Liver (tissue), 9 donors: ENCODE data around the gene AIG1. TPM values are rescaled to one million over a fixed set of nuclear protein-coding genes. Genes with fewer than 3 reads are reported as not detected.

Experiments
- DNase-seq: peaks from one replicate; pipeline ENCODE4 v3.0.0-alpha.2; 2017; ENCODE audit warnings: low spot score
- H3K27ac ChIP-seq, 2 donors: one replicate each; pipeline ENCODE4 v1.7.0; 2013; ENCODE audit warnings: inconsistent platforms in 2 of 2, low read length in 2 of 2, control low read depth in 1 of 2, low read depth in 1 of 2, mild to moderate bottlenecking in 1 of 2
- H3K27me3 ChIP-seq, 4 donors: one replicate each; pipeline versions ENCODE4 v1.6.1 to v1.7.0; 2013; ENCODE audit warnings: low read length in 3 of 4, inconsistent platforms in 1 of 4, mild to moderate bottlenecking in 1 of 4, moderate library complexity in 1 of 4; ENCODE audit not compliant: control insufficient read depth in 4 of 4, insufficient read depth in 4 of 4
- H3K36me3 ChIP-seq, 4 donors: one replicate each; pipeline versions ENCODE4 v1.6.1 to v1.7.0; 2013; ENCODE audit warnings: low read length in 3 of 4, mild to moderate bottlenecking in 3 of 4, low read depth in 1 of 4, moderate library complexity in 1 of 4; ENCODE audit not compliant: control insufficient read depth in 4 of 4, insufficient read depth in 3 of 4
- H3K4me1 ChIP-seq, 4 donors: one replicate each; pipeline versions ENCODE4 v1.6.1 to v1.7.0; 2013; ENCODE audit warnings: low read length in 3 of 4, mild to moderate bottlenecking in 3 of 4, moderate library complexity in 1 of 4; ENCODE audit not compliant: control insufficient read depth in 4 of 4, insufficient read depth in 4 of 4
- H3K4me3 ChIP-seq, 3 donors: one replicate each; pipeline versions ENCODE4 v1.6.1 to v1.7.0; 2013; ENCODE audit warnings: low read length in 3 of 3, control low read depth in 1 of 3, low read depth in 1 of 3, mild to moderate bottlenecking in 1 of 3
- H3K9ac ChIP-seq, 2 donors: one replicate each; pipeline ENCODE4 v1.7.0; 2013; ENCODE audit warnings: low read length in 2 of 2, mild to moderate bottlenecking in 2 of 2, moderate library complexity in 2 of 2, control low read depth in 1 of 2, low read depth in 1 of 2
- H3K9me3 ChIP-seq, 4 donors: one replicate each; pipeline versions ENCODE4 v1.6.1 to v1.7.0; 2013; ENCODE audit warnings: low read length in 3 of 4; ENCODE audit not compliant: control insufficient read depth in 4 of 4
- EGR1 ChIP-seq, 2 donors: IDR thresholded peaks; 2 replicates each; pipeline ENCODE4 v1.6.1; 2016 to 2018; ENCODE audit warnings: antibody characterized with exemption in 2 of 2, low read depth in 2 of 2
- FOXA1 ChIP-seq: IDR thresholded peaks from 2 replicates; pipeline ENCODE4 v1.6.1; 2016; ENCODE audit warnings: antibody characterized with exemption
- FOXA2 ChIP-seq: IDR thresholded peaks from 2 replicates; pipeline ENCODE4 v1.6.1; 2016; ENCODE audit warnings: antibody characterized with exemption
- GABPA ChIP-seq, 2 donors: IDR thresholded peaks in 1 of 2; conservative IDR thresholded peaks in 1 of 2; 2 replicates each; pipeline ENCODE4 v1.6.1; 2016; ENCODE audit warnings: antibody characterized with exemption in 2 of 2, mild to moderate bottlenecking in 1 of 2, moderate library complexity in 1 of 2
- HNF4A ChIP-seq, 2 donors: conservative IDR thresholded peaks; 2 replicates each; pipeline ENCODE4 v1.6.1; 2016; ENCODE audit warnings: antibody characterized with exemption in 2 of 2, mild to moderate bottlenecking in 2 of 2
- HNF4G ChIP-seq: IDR thresholded peaks from 2 replicates; pipeline ENCODE4 v1.6.1; 2016; ENCODE audit warnings: antibody characterized with exemption
- JUND ChIP-seq, 2 donors: IDR thresholded peaks; 2 replicates each; pipeline ENCODE4 v1.6.1; 2016; ENCODE audit warnings: antibody characterized with exemption in 2 of 2
- NR2F2 ChIP-seq: IDR thresholded peaks from 2 replicates; pipeline ENCODE4 v1.6.1; 2016; ENCODE audit warnings: antibody characterized with exemption
- REST ChIP-seq: IDR thresholded peaks from 2 replicates; pipeline ENCODE4 v1.6.1; 2016; ENCODE audit warnings: antibody characterized with exemption, mild to moderate bottlenecking
- RXRA ChIP-seq, 2 donors: IDR thresholded peaks; 2 replicates each; pipeline ENCODE4 v1.6.1; 2017 to 2018; ENCODE audit warnings: antibody characterized with exemption in 2 of 2, mild to moderate bottlenecking in 1 of 2
- SP1 ChIP-seq: IDR thresholded peaks from 2 replicates; pipeline ENCODE4 v1.6.1; 2018; ENCODE audit warnings: antibody characterized with exemption, mild to moderate bottlenecking
- YY1 ChIP-seq: IDR thresholded peaks from 2 replicates; pipeline ENCODE4 v1.6.1; 2016; ENCODE audit warnings: antibody characterized with exemption, mild to moderate bottlenecking
- ZBTB33 ChIP-seq: IDR thresholded peaks from 2 replicates; pipeline ENCODE4 v1.6.1; 2016; ENCODE audit warnings: antibody characterized with exemption
- WGBS: extraction: QIAGEN DNeasy Blood & Tissue Kit; methylation state at CpG from one replicate; pipeline ENCODE4 v1.1.7; 2013; 5-methylcytosine and 5-hydroxymethylcytosine counted together
- polyA plus RNA-seq, 2 donors: library from polyadenylated mRNA; stranded (reverse) in 1 of 2; unstranded in 1 of 2; fragments of 200-250 nt in 1 of 2; fragments of >200 nt in 1 of 2; fragmentation: Nextera tagmentation in 1 of 2; extraction: Ambion mirVana in 1 of 2; gene quantifications; one replicate each; pipeline versions ENCODE4 v1.2.1 to v1.2.3, GENCODE V29; 2013 to 2015
- total RNA-seq, 2 donors: library from RNA; depleted of rRNA; stranded (reverse); fragments of >200 nt; gene quantifications; one replicate each; pipeline ENCODE4 v1.2.3, GENCODE V29; 2014
- TF ChIP-seq, protein P1 (sequence below): IDR thresholded peaks from 2 replicates; pipeline ENCODE4 v1.6.1; 2016; ENCODE audit warnings: antibody characterized with exemption
- TF ChIP-seq, protein P2 (sequence below): fragments of 150-350 bp; IDR thresholded peaks from 2 replicates; pipeline ENCODE4 v1.5.1; 2017; ENCODE audit warnings: improper control_type of control experiment, low read depth, low read length; ENCODE audit not compliant: missing input control
- TF ChIP-seq, protein P3 (sequence below): IDR thresholded peaks from 2 replicates; pipeline ENCODE4 v1.6.1; 2016; ENCODE audit warnings: antibody characterized with exemption
- donor health status: healthy.
- donor health status: healthy.
- donor health status: healthy.
- donor health status: healthy.
- donor health status: healthy.

AIG1 gene
- total and polyA plus RNA-seq, 4 donors, result 74.8 to 169 (median 121) TPM

- TF ChIP-seq EGR1 (IDR thresholded peaks at IDR 0.05; ENCODE audit: low read depth in 2 of 2), result no peak
- TF ChIP-seq HNF4A (conservative IDR thresholded peaks at IDR 0.05), result no peak
- no peak for TF ChIP-seq ZBTB33
- TF ChIP-seq JUND (IDR thresholded peaks at IDR 0.05), result no peak
- TF ChIP-seq NR2F2, result no peak
- TF ChIP-seq YY1, result no peak
- no peak for TF ChIP-seq HNF4G
- no peak for TF ChIP-seq GABPA (IDR thresholded peaks at IDR 0.05 in 1 of 2, conservative IDR thresholded peaks at IDR 0.05 in 1 of 2)
- no peak for TF ChIP-seq REST
- TF ChIP-seq, protein P1, sequence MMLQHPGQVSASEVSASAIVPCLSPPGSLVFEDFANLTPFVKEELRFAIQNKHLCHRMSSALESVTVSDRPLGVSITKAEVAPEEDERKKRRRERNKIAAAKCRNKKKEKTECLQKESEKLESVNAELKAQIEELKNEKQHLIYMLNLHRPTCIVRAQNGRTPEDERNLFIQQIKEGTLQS, result no peak
- no peak for TF ChIP-seq FOXA1
- Histone ChIP-seq H3K36me3 (peaks cover 0 to 7% (median 0%) of the 10 kb centered on the region in 4 donors), H3K9ac (no peak overlapping the region), H3K27ac (no peak overlapping the region), H3K27me3 (no peaks in the 10 kb centered on the region), H3K4me1 (peaks cover 0 to 6% (median 4%) of the 10 kb centered on the region in 4 donors), H3K4me3 (no peak overlapping the region), H3K9me3 (no peaks in the 10 kb centered on the region)
- no peak for DNase-seq
- WGBS, result 91% methylated on average over 16 of the region's 16 CpGs
These were observed 175.6 kb downstream of the AIG1 start for GRCh38 chr6:143236151-143236798.

DNA sequence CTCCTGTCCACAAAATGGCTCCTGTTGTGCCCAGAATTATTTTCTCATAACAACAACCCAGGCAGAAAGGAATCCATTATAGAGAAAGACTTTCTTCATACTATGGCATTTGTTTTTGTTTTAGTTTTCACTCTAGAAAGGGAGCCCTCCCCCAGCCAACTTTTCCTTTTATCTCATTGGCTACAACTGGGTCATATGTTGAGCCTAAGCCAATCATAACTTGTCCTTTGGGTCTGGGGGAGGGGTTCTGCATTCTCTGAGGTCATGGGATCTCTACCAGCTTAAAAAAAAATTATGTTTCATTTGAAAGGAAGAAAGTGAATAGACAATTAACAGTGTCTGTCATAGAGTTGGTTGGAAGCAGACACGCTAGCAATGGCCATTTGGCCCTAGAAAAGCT lies 177.6 kb downstream of the AIG1 start:
- H3K36me3 ChIP-seq, result peaks cover 0 to 11% (median 0%) of the 10 kb centered on the region in 4 donors
- WGBS, result 96% methylated on average over 1 of the region's 1 CpG
- peaks cover 0 to 3% (median 0%) of the 10 kb centered on the region in 4 donors for H3K4me1 ChIP-seq
- DNase-seq, result no peak
- H3K9ac ChIP-seq, result no peak overlapping the region
- no peak overlapping the region for H3K4me3 ChIP-seq
- no peaks in the 10 kb centered on the region for H3K9me3 ChIP-seq
- H3K27ac ChIP-seq, result no peak overlapping the region
- no peaks in the 10 kb centered on the region for H3K27me3 ChIP-seq
- TF ChIP-seq HNF4G (no peak), FOXA1 (no peak), REST (no peak), YY1 (no peak), FOXA2 (no peak), NR2F2 (no peak), EGR1 (IDR thresholded peaks at IDR 0.05; ENCODE audit: low read depth in 2 of 2) (no peak), JUND (IDR thresholded peaks at IDR 0.05) (no peak), RXRA (IDR thresholded peaks at IDR 0.05) (no peak), SP1 (no peak), ZBTB33 (no peak)
- TF ChIP-seq, protein P2, sequence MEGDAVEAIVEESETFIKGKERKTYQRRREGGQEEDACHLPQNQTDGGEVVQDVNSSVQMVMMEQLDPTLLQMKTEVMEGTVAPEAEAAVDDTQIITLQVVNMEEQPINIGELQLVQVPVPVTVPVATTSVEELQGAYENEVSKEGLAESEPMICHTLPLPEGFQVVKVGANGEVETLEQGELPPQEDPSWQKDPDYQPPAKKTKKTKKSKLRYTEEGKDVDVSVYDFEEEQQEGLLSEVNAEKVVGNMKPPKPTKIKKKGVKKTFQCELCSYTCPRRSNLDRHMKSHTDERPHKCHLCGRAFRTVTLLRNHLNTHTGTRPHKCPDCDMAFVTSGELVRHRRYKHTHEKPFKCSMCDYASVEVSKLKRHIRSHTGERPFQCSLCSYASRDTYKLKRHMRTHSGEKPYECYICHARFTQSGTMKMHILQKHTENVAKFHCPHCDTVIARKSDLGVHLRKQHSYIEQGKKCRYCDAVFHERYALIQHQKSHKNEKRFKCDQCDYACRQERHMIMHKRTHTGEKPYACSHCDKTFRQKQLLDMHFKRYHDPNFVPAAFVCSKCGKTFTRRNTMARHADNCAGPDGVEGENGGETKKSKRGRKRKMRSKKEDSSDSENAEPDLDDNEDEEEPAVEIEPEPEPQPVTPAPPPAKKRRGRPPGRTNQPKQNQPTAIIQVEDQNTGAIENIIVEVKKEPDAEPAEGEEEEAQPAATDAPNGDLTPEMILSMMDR, result no peak
- TF ChIP-seq, protein P3, sequence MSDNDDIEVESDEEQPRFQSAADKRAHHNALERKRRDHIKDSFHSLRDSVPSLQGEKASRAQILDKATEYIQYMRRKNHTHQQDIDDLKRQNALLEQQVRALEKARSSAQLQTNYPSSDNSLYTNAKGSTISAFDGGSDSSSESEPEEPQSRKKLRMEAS, result no peak
- TF ChIP-seq, protein P1, result no peak
